Measurements from ENCODE around the gene CCND1.
A peak's percentile ranks its signal among the peaks of the same experiment; 100 is the strongest.
"Not testable (repeated sequence)": the region's sequence is repeated elsewhere in the genome, so short reads cannot be mapped to it uniquely, and the experiment has no call there.

The CCND1 gene

DNA sequence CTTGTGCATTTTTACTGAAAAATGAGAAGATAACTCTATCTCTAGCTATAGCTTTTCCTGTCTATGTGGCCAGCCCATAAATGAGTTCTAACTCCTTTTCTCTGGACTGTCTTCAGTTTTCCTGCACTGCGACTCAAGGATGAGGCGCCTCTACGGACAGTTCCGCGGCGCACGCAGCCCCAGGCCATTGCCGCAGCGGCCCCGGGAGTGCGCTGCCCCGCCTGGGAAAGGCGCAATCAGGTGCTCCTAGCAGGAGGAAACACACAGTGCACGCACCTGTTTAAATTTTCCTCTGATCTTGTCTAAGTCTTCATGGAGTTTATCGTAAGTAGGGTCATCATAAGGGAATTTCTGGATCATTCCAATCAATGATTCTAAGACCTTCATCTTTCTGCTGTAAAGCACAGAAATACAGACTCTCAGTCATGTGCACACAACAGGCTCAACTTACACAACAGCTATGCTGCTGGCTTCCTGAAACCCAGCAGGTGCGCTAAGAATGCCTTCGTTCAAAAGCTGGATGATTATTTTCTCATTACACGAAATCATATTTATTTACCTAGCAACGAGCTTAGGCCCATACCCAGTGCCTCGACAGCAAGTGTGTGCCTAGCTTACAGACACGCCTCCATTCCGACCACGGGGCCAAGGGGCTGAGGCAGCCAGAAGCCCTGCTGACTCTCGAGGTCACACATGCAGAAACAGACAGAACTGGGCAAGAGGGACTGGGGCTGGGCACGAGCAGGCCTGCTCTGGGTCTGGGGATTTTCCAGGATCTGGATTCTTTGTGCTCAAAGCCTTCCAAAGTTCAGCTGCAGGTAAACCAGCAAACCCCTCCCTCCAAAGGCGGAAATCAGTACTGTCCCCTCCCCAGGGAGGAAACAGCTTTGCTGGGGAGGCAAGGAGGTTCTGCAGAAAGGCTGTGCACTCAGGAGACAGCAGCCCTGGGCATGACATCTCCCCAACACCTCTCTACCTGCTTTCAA is 27.0 kb downstream of the CCND1 start:
- DNase-seq, result no peak

GRCh38 chr11:69669486-69669885 is 28.5 kb downstream of the CCND1 start:
- DNase-seq, result no peak

GRCh38 chr11:69670158-69670845 is 29.3 kb downstream of the CCND1 start:
- peak; percentile 61 to 70 for DNase-seq

DNA sequence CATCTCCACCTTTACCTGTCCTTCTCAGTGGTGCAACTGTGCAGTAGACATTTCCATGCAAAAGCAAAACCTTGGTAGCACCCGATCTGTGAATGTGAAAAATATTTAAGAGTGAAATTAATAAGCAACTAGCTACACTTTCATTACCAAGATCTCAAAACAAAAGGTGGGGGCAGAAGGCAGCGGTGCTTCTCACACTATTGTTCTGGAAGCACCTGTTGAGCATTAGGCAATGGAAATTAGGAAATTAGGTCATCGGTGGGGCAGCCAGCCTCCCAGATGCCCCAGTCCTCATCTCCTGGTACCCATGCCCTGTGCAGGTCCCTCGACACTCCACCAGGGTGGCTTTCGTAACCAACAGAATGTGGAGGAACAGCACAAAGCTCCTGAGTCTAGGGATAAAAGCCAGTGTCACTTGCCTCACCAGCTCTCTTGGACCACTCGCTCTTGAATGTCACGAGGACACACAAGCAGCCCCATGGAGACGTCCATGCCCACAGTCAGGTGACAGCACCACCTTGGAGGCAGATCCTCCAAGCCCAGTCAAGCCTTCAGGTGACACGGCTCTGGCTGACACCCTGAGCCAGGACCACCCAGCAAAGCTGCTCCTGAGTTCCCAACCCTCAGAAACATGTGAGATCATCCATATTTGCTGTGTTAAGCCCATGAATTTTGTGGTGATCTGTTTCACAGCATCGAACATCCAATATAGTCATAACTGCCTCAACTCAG is 30.9 kb downstream of the CCND1 start:
- no peak for DNase-seq

DNA sequence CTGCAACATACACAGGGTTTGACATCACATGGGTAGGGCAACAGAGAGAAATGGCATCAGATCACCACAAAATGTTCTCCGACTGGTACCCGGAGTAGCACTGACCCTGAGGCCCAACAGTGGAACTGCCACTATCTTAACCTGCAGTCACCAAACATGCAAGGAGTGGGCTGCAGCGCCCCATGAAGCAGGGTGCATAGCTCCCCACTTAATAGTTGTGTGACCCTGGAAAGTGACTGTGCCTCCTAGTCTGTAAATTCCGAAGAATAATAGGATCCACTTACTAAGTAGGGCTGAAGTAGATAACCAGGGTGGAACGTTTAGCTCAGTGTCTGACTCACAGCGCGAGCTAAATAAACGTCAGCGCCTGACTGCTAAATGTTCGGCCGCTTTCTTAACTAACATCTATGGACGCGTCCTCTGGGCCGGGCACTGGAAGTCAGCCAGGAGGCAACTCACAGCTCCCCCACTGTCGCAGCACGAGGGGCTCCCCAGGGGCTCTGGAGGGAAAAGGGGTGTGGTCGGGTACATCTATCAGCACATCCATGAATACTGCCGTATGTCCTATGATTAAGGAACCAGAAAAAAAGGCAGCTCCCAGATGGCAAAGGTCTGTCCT is 33.4 kb downstream of the CCND1 start:
- no peak for DNase-seq

DNA sequence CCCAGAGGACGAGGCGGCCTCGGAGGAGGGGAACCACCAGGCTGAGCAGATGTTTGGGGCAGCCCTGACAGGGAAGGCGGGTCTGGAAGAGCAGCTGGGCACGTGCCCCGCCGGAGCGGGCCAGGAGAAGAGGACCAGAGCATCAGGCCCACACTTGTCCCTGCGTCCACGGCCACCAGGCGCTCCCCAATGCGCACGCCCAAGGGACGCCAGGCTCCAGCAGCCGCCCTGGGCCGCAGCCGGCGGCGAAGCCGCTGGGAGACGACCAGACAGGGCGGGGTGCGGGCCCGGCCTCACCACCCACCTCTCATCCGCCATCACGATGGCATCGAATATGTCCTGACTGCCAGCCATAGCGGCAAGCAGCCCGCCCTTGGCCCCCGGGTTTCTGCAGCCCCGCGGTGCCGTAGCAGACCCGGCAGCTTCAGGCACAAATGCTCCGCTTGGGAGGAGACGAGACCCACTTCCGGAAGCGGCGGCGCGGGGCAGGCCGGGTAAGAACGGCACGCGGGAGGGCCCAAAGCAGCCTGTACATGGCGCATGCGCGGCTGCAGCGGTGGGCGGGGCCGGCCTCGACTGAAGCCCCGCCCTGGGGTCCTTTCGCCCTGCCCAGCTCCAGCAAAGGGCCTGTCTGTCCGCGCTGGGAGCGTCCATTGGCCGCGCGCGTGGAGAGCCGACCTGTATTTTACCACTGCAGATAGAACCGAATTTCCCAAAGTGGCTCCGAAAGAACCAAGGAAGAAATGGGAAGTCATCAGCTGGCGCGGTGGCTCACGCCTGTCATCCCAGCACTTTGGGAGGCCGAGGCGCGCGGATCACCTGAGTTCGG is 34.1 kb downstream of the CCND1 start, which contains the start of gene LTO1:
TSS of gene LTO1 (minus strand) at position 468 of the 829 bp plus-strand sequence. CDS start at position 354, 114 bp downstream.
- DNase-seq, result peak; percentile 86 to 96

GRCh38 chr11:69677749-69678148 is 36.8 kb downstream of the CCND1 start:
- no peak for DNase-seq

DNA sequence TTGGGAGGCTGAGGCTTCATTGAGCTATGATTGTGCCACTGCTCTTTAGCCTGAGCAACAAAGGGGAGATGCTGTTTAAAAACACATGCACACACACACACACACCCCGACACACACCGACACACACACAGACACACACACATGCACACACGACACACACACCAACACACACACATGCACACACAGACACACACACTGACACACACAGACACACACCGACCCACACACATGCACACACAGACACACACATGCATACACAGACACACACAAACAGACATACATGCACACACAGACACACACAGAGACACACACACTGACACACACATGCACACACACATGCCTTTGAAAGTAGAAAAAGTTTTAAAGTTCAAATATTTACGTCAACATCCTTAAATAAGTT is 39.7 kb downstream of the CCND1 start:
- no peak for DNase-seq

GRCh38 chr11:69682221-69682620 is 41.3 kb downstream of the CCND1 start:
- DNase-seq, result no peak

- DNase-seq, result no peak
Measured at GRCh38 chr11:69682681-69683326, 41.8 kb downstream of the CCND1 start.

- no peak for DNase-seq
Measured at GRCh38 chr11:69683764-69684333, 42.9 kb downstream of the CCND1 start.

- DNase-seq, result no peak
Measured at GRCh38 chr11:69684651-69685050, 43.7 kb downstream of the CCND1 start.

DNA sequence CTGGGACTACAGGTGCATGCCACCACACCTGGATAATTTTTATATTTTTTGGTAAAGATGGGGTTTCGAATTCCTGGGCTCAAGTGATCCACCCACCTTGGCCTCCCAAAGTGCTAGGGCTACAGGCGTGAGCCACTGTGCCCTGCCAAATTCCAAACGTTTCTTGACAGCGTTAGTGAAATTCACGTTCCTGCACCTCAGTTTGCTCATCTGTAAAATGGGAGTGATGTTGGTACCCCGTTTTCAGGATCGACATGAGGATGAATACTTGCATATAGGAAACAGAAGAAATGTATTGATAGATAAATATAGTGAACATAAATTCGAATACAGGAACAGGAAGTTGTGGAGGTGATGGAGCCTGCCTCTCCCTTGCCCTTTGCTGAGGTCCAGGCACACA is 44.4 kb downstream of the CCND1 start:
- DNase-seq, result no peak

DNA sequence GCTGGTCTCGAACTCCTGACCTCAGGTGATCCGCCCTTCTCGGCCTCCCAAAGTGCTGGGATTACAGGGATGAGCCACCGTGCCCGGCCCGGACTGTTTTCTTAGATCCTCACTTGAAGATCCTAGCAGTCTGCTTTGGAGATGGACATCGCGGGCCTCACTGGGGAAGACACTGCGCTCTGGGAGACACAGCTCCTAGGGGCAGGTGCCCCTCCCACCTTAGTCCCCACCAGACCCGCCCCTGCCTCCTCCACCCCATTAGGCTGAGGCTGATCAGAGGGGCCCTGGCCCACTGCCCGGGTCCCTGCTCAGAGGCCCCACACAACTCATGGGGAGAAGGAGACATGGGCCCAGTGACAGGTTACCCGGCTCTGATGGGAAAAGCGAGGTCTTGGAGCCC is 45.5 kb downstream of the CCND1 start:
- no peak for DNase-seq

DNA sequence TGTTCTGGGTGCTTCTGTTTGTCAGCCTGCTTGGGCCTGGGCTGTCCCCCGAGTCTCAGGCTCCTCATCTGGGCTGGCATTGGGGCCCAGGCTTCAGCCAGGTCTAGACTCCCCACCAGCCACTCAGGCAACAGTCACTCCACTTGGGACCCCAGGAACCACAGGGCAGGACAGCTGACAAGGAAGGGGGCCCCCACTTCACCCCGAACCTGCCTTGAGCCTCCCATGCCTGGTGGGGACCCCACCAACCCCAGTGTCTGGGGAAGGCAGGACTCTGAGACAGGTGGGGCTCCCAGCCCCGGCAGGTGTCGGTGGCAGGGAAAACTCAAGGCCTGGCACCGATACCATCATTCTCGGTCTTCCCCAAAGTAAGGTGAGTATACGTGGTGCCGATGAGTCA is 45.9 kb downstream of the CCND1 start:
- DNase-seq, result no peak

DNA sequence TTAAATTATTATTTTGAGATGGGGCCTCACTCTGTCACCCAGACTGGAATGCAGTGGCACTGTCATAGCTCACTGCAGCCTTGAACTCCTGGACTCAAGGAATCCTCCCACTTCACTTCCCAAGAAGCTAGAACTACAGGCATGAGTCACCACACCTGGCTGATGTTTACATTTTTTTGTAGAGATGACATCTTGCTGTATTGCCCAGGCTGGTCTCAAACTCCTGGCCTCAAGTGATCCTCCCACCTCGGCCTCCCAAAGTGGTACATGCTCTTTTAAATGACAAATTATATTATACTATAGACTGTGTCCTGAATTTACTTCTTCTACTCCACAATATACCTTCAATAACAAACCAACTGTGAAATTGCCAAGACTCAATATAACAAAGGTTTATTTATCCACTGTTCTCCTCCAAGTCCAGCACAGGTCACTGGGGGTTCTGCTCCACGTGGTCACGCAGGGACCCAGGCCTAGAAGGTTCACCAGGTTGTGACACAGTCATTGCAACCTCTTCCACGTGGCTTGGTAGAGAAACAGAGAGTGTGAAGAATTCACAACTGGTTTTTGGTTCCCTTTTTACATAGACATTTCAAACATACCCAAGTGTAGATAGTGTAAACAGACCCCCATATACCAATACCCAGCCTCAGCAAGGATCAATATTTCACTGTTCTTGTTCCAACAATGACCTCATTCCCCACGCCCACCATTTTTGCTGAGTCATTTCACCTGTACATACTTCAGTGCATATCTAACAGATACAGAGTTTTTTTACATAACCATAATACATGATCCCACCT is 47.2 kb downstream of the CCND1 start:
- not testable (repeated sequence) for DNase-seq

GRCh38 chr11:69689484-69690319 is 48.7 kb downstream of the CCND1 start:
- DNase-seq, result no peak

DNA sequence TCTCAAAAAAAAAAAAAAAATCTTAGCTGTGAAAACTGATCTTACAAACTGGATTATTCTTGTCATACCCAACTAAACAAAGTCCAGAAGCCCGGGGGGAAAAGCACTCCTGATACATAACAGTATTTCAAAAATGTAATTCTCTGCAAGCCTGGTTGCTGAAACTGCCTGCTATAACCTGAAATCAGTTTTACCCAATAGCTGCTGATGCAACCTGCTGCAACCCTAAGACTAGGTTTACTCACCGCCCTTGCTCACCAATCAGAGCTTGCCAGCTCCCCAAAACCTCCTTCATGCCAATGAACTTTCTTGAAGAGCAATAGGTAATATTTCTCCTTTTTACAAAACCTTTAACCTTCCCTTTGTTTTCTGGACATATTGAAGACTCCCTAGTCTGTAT is 50.5 kb downstream of the CCND1 start:
- DNase-seq, result no peak

- DNase-seq, result no peak
Measured at GRCh38 chr11:69692422-69692821, 51.5 kb downstream of the CCND1 start.

Data from NCI-H446 (cell line).